HCT116 (cell line): ENCODE measurements around the gene SMIM5. TPM values are rescaled to one million over a fixed set of nuclear protein-coding genes. Genes with fewer than 3 reads are reported as not detected.
A peak's percentile ranks its signal among the peaks of the same experiment; 100 is the strongest.

Experiments used
- ATAC-seq: fragments of 200-7000 bp; cut with Tn5 transposase; 2 replicates; pipeline ENCODE4 v1.9.1; 2020; ENCODE audit warnings: mild to moderate bottlenecking, moderate library complexity
- BruUV-seq: library from RNA; stranded (reverse); fragments of 400-500 nt; replicated peaks from 2 replicates; lab custom pipeline; 2021; lab: Mats Ljungman, UMichigan
- CTCF ChIA-PET: fragments of 300-600 bp; sonication (Branson Sonifier 250); formaldehyde crosslinking; loops from one replicate; lab custom pipeline; 2021; ENCODE audit warnings: antibody characterized with exemption; lab: Charles Lee
- POLR2A ChIA-PET: fragments of 300-600, 350-600 bp; sonication (Branson Sonifier 250); formaldehyde crosslinking; loops from one replicate; lab custom pipeline; 2021; ENCODE audit warnings: antibody characterized with exemption; lab: Charles Lee
- RAD21 ChIA-PET, 2 experiments: fragments of 300-600 bp; sonication (Branson Sonifier 250); formaldehyde crosslinking; loops; one replicate each; lab custom pipeline; 2023; ENCODE audit warnings: low total read pairs in 2 of 2; ENCODE audit not compliant: uncharacterized antibody in 2 of 2, unreplicated experiment in 2 of 2, low non-redundant PET in 1 of 2; lab: Charles Lee
- DNase-seq: peaks from one replicate; pipeline ENCODE4 v3.0.0-alpha.2; 2010; ENCODE audit warnings: low read depth, low spot score
- H2AFZ ChIP-seq: fragments of 200-600 bp; shearing (Covaris generic), sonication (generic); 2 replicates; pipeline ENCODE4 v1.6.1; 2017; ENCODE audit warnings: low read depth, mixed run types, mixed read lengths, antibody characterized with exemption, low read length; ENCODE audit not compliant: poor library complexity, severe bottlenecking
- H3K27ac ChIP-seq: 2 replicates; pipeline ENCODE4 v1.5.1; 2012; ENCODE audit warnings: low read depth, low read length
- H3K27me3 ChIP-seq: fragments of 200-600 bp; sonication (generic); 2 replicates; pipeline ENCODE4 v1.6.1; 2016; ENCODE audit warnings: mixed run types, low read length, mixed read lengths; ENCODE audit not compliant: insufficient read depth
- H3K36me3 ChIP-seq, 2 experiments: fragments of 200-500 bp in 1 of 2; fragments of 200-600 bp in 1 of 2; sonication (Bioruptor generic) in 1 of 2; sonication (generic) in 1 of 2; 2 replicates each; pipeline versions ENCODE4 v1.5.1 to v1.6.1; 2014 to 2016; ENCODE audit warnings: low read length in 2 of 2, inconsistent platforms in 1 of 2, mixed read lengths in 1 of 2, mixed run types in 1 of 2; ENCODE audit not compliant: insufficient read depth in 2 of 2, control insufficient read depth in 1 of 2
- H3K4me1 ChIP-seq, 2 experiments: fragments of 200-600 bp in 1 of 2; sonication (generic) in 1 of 2; 2 replicates each; pipeline versions ENCODE4 v1.5.1 to v1.6.1; 2012 to 2017; ENCODE audit warnings: low read length in 2 of 2, inconsistent platforms in 1 of 2, mild to moderate bottlenecking in 1 of 2, mixed read lengths in 1 of 2, mixed run types in 1 of 2, moderate library complexity in 1 of 2; ENCODE audit not compliant: insufficient read depth in 2 of 2, control insufficient read depth in 1 of 2
- H3K4me2 ChIP-seq: fragments of 200-600 bp; sonication (generic); 2 replicates; pipeline ENCODE4 v1.6.1; 2017; ENCODE audit warnings: mixed run types, low read length, mixed read lengths
- H3K4me3 ChIP-seq, 2 experiments: fragments of 200-600 bp in 1 of 2; sonication (generic) in 1 of 2; replicated peaks in 1 of 2; 2 replicates each; pipeline ENCODE4 v1.5.1; 2011 to 2016; ENCODE audit warnings: low read length in 2 of 2, control low read depth in 1 of 2, low read depth in 1 of 2, mild to moderate bottlenecking in 1 of 2, mixed read lengths in 1 of 2, mixed run types in 1 of 2
- H3K79me2 ChIP-seq: fragments of 200-600 bp; sonication (generic); 2 replicates; pipeline ENCODE4 v1.6.1; 2017; ENCODE audit warnings: mild to moderate bottlenecking, mixed run types, low read length, moderate library complexity, mixed read lengths; ENCODE audit not compliant: insufficient read depth
- H3K9ac ChIP-seq: fragments of 200-600 bp; sonication (generic); 2 replicates; pipeline ENCODE4 v1.6.1; 2016; ENCODE audit warnings: low read length, mixed read lengths
- H3K9me2 ChIP-seq: fragments of 200-600 bp; sonication (generic), shearing (Covaris generic); 2 replicates; pipeline ENCODE4 v1.6.1; 2017; ENCODE audit warnings: mixed run types, mild to moderate bottlenecking, moderate library complexity; ENCODE audit not compliant: insufficient read depth
- H3K9me3 ChIP-seq, 2 experiments: fragments of 200-500 bp in 1 of 2; fragments of 200-600 bp in 1 of 2; sonication (Bioruptor generic) in 1 of 2; sonication (generic) in 1 of 2; 2 replicates each; pipeline ENCODE4 v1.6.1; 2014 to 2017; ENCODE audit warnings: low read length in 2 of 2, mixed read lengths in 2 of 2, inconsistent platforms in 1 of 2, low read depth in 1 of 2, mild to moderate bottlenecking in 1 of 2, mixed run types in 1 of 2, moderate library complexity in 1 of 2; ENCODE audit not compliant: control insufficient read depth in 1 of 2, insufficient read depth in 1 of 2
- H4K20me1 ChIP-seq: fragments of 200-600 bp; sonication (generic), shearing (Covaris generic); 2 replicates; pipeline ENCODE4 v1.6.1; 2017; ENCODE audit warnings: mixed run types, mild to moderate bottlenecking, moderate library complexity; ENCODE audit not compliant: insufficient read depth
- CBX3 ChIP-seq: IDR thresholded peaks from 2 replicates; pipeline ENCODE4 v1.6.1; 2012; ENCODE audit warnings: low read depth
- EGR1 ChIP-seq: IDR thresholded peaks from 2 replicates; pipeline ENCODE4 v1.6.1; 2012; ENCODE audit warnings: low read depth
- EZH2 ChIP-seq: fragments of 200-600 bp; sonication (generic); IDR thresholded peaks from 2 replicates; pipeline ENCODE4 v1.6.1; 2017; ENCODE audit warnings: antibody characterized with exemption, mixed run types
- EZH2phosphoT487 ChIP-seq: fragments of 200-600 bp; IDR thresholded peaks from 2 replicates; pipeline ENCODE4 v1.6.1; 2018; ENCODE audit warnings: antibody characterized with exemption, borderline replicate concordance
- FOSL1 ChIP-seq: IDR thresholded peaks from 2 replicates; pipeline ENCODE4 v1.6.1; 2012; ENCODE audit warnings: low read depth
- JUND ChIP-seq: IDR thresholded peaks from 2 replicates; pipeline ENCODE4 v1.6.1; 2012
- POLR2A ChIP-seq: IDR thresholded peaks from 2 replicates; pipeline ENCODE4 v1.7.0; 2011; ENCODE audit warnings: borderline replicate concordance; ENCODE audit not compliant: insufficient read depth, insufficient read length; ENCODE audit errors: extremely low read depth
- RAD21 ChIP-seq: IDR thresholded peaks from 2 replicates; pipeline ENCODE4 v1.6.1; 2012; ENCODE audit warnings: low read depth, mild to moderate bottlenecking
- SP1 ChIP-seq: IDR thresholded peaks from 2 replicates; pipeline ENCODE4 v1.6.1; 2012; ENCODE audit warnings: low read depth
- TCF7L2 ChIP-seq: IDR thresholded peaks from 2 replicates; pipeline ENCODE4 v1.7.0; 2011; ENCODE audit warnings: borderline replicate concordance, inconsistent platforms; ENCODE audit not compliant: insufficient read depth, insufficient read length; ENCODE audit errors: extremely low read depth
- YY1 ChIP-seq: IDR thresholded peaks from 2 replicates; pipeline ENCODE4 v1.6.1; 2011; ENCODE audit warnings: low read length, low read depth, moderate library complexity, mild to moderate bottlenecking; ENCODE audit not compliant: insufficient replicate concordance; ENCODE audit errors: extremely low read depth
- ZFX ChIP-seq: fragments of 450-650 bp; IDR thresholded peaks from 2 replicates; pipeline ENCODE4 v1.6.1; 2017
- ZNF274 ChIP-seq: fragments of 200-500 bp; sonication (Bioruptor generic); IDR thresholded peaks from 2 replicates; pipeline ENCODE4 v1.6.1; 2014; ENCODE audit warnings: mild to moderate bottlenecking, low read depth, low read length, inconsistent platforms
- intact Hi-C: fragments of 100-400 bp; cut with micrococcal nuclease; formaldehyde crosslinking; loops from 2 replicates; pipeline ENCODE4 v1.10.0; 2022
- total RNA-seq: library from RNA; stranded (reverse); gene quantifications from one replicate; pipeline ENCODE4 v1.2.1, GENCODE V29; 2021; ENCODE audit not compliant: unreplicated experiment
- TF ChIP-seq, protein P1 (sequence below), 3 experiments: fragments of 200-600 bp in 1 of 3; sonication (generic) in 1 of 3; IDR thresholded peaks in 2 of 3; conservative IDR thresholded peaks in 1 of 3; 2 replicates each; pipeline ENCODE4 v1.5.1; 2012 to 2017; ENCODE audit warnings: low read depth in 2 of 3, low read length in 2 of 3, antibody characterized with exemption in 1 of 3, borderline replicate concordance in 1 of 3, control low read depth in 1 of 3, mild to moderate bottlenecking in 1 of 3, mixed read lengths in 1 of 3, mixed run types in 1 of 3, moderate library complexity in 1 of 3; ENCODE audit not compliant: insufficient read depth in 1 of 3
- TF ChIP-seq, protein P2 (sequence below): IDR thresholded peaks from 2 replicates; pipeline ENCODE4 v1.6.1; 2012
- TF ChIP-seq, protein P3 (sequence below): IDR thresholded peaks from 2 replicates; pipeline ENCODE4 v1.6.1; 2012

Gene SMIM5
- total RNA-seq, 1 experiment from 2014 or later: 0.12 TPM

DNA sequence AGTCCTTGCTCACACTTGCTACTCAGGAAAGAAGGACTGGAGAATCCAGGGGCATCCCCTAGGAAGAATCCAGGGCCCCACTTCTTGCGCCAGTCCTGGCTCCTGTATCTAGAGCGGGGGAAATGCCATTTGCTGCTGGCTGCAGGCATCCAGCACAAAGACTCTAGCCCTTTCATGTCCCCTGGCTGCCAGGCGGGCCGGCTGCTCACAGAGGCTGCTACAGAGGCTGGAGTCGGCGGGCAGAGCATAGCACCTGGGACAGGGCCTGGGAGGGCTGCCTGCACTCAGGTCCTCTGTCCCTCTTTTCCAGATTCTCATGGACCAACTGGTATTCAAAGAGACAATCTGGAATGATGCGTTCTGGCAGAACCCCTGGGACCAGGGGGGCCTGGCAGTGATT lies 13.8 kb downstream of the SMIM5 start:
- DNase-seq: no peak
- H2AFZ ChIP-seq: no peak overlapping the region
- peak overlapping the region; percentile 91; the same call in 1 of the 2 replicates for H3K4me2 ChIP-seq
- no peaks in the 10 kb centered on the region for H3K27me3 ChIP-seq
- H3K36me3 ChIP-seq: peaks cover 16 to 19% of the 10 kb centered on the region in 2 experiments; a peak in 3 of 4 replicates
- no peak overlapping the region; the same call in 1 of the 2 replicates for H3K27ac ChIP-seq
- ATAC-seq: no peak
- TF ChIP-seq, protein P1, sequence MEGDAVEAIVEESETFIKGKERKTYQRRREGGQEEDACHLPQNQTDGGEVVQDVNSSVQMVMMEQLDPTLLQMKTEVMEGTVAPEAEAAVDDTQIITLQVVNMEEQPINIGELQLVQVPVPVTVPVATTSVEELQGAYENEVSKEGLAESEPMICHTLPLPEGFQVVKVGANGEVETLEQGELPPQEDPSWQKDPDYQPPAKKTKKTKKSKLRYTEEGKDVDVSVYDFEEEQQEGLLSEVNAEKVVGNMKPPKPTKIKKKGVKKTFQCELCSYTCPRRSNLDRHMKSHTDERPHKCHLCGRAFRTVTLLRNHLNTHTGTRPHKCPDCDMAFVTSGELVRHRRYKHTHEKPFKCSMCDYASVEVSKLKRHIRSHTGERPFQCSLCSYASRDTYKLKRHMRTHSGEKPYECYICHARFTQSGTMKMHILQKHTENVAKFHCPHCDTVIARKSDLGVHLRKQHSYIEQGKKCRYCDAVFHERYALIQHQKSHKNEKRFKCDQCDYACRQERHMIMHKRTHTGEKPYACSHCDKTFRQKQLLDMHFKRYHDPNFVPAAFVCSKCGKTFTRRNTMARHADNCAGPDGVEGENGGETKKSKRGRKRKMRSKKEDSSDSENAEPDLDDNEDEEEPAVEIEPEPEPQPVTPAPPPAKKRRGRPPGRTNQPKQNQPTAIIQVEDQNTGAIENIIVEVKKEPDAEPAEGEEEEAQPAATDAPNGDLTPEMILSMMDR (IDR thresholded peaks at IDR 0.05 in 2 of 3, conservative IDR thresholded peaks at IDR 0.05 in 1 of 3; ENCODE audit: borderline replicate concordance in 1 of 3, insufficient read depth in 1 of 3, low read depth in 2 of 3, low read length in 2 of 3): no peak
- peak overlapping the region; percentile 72 for H3K9ac ChIP-seq
- no peaks in the 10 kb centered on the region for H3K9me2 ChIP-seq
- no peak overlapping the region for H3K4me3 ChIP-seq
- RAD21 ChIA-PET: no interaction called here
- H3K4me1 ChIP-seq: peaks cover 32 to 51% of the 10 kb centered on the region in 2 experiments
- CTCF ChIA-PET: interaction anchor here (0.7 to 3.6 kb wide), 4 partner anchors 7 to 103 kb away, joined by 3 to 80 read pairs (median 15); partner anchors contain the start of gene SMIM5
- POLR2A ChIA-PET: interaction anchor here (2.5 to 2.8 kb wide), 2 partner anchors 14 to 133 kb away, joined by 13 to 17 read pairs; partner anchors contain the start of gene SMIM5
- intact Hi-C loops: no loop called here
- H3K9me3 ChIP-seq: no peaks in the 10 kb centered on the region
- no peaks in the 10 kb centered on the region for H3K79me2 ChIP-seq
- H4K20me1 ChIP-seq: no peaks in the 10 kb centered on the region
- no TSS peak for BruUV-seq

DNA sequence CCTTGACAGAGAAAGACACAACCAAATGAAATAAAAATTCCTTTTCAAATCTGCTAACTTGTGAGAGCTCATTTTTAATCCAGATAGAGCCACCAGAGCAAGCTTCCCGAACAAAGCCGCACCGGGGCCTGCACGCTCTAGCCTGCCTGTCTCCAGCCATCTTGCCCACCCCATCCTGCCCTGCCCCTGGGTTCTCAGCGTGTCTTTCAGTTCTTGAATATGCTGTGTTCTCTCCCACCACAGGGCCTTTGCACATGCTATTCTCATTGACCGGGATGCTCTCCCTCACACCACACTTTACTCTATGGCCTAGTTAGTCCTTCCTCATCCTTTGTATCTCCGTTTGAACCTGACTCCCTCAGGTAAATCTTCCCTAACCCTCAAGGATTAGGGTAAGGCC lies 14.7 kb downstream of the SMIM5 start:
- Histone ChIP-seq H4K20me1 (no peaks in the 10 kb centered on the region), H3K4me3 (no peak overlapping the region), H2AFZ (no peak overlapping the region), H3K27me3 (no peaks in the 10 kb centered on the region), H3K36me3 (peaks cover 16 to 19% of the 10 kb centered on the region in 2 experiments; a peak in 3 of 4 replicates), H3K4me1 (peaks cover 23 to 42% of the 10 kb centered on the region in 2 experiments), H3K4me2 (no peak overlapping the region), H3K9me3 (no peaks in the 10 kb centered on the region), H3K27ac (no peak overlapping the region), H3K79me2 (no peaks in the 10 kb centered on the region), H3K9me2 (no peaks in the 10 kb centered on the region), H3K9ac (no peak overlapping the region)
- TF ChIP-seq, protein P1 (IDR thresholded peaks at IDR 0.05 in 2 of 3, conservative IDR thresholded peaks at IDR 0.05 in 1 of 3; ENCODE audit: borderline replicate concordance in 1 of 3, insufficient read depth in 1 of 3, low read depth in 2 of 3, low read length in 2 of 3): no peak
- TF ChIP-seq FOSL1 (no peak), YY1 (no peak), ZFX (no peak), TCF7L2 (no peak), ZNF274 (no peak), SP1 (no peak), EZH2phosphoT487 (no peak), CBX3 (no peak), RAD21 (no peak), EGR1 (no peak), POLR2A (no peak), EZH2 (no peak), JUND (no peak)
- TF ChIP-seq, protein P2, sequence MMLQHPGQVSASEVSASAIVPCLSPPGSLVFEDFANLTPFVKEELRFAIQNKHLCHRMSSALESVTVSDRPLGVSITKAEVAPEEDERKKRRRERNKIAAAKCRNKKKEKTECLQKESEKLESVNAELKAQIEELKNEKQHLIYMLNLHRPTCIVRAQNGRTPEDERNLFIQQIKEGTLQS: no peak
- TF ChIP-seq, protein P3, sequence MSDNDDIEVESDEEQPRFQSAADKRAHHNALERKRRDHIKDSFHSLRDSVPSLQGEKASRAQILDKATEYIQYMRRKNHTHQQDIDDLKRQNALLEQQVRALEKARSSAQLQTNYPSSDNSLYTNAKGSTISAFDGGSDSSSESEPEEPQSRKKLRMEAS: no peak
- no peak for DNase-seq
- intact Hi-C loops: no loop called here
- no TSS peak for BruUV-seq
- POLR2A ChIA-PET: no interaction called here
- RAD21 ChIA-PET: no interaction called here
- ATAC-seq: no peak
- CTCF ChIA-PET: interaction anchor here (1.1 to 1.5 kb wide), 2 partner anchors 15 to 100 kb away, joined by 4 to 8 read pairs; partner anchors contain the start of gene SMIM5
